Natural killer cell (primary cell): ENCODE measurements around the gene TANGO6. TPM values are rescaled to one million over a fixed set of nuclear protein-coding genes. Genes with fewer than 3 reads are reported as not detected.
A peak's percentile ranks its signal among the peaks of the same experiment; 100 is the strongest.

Source experiments
- ATAC-seq, 3 donors: fragments of 150-1000 bp in 2 of 3; fragments of 200-7000 bp in 1 of 3; cut with Tn5 transposase; 1 replicate in 1 of 3; 2 replicates in 2 of 3; pipeline ENCODE4 v1.10.0; 2021; ENCODE audit warnings: mild to moderate bottlenecking in 2 of 3, moderate library complexity in 2 of 3
- DNase-seq, 2 donors: peaks; one replicate each; pipeline versions ENCODE4 v3.0.0 to v3.0.0-alpha.2; 2013 to 2021; ENCODE audit warnings: mixed read lengths in 1 of 2
- H3K27ac ChIP-seq: one replicate; pipeline ENCODE4 v1.5.1; 2013; ENCODE audit warnings: mild to moderate bottlenecking, low read length
- H3K27me3 ChIP-seq: one replicate; pipeline ENCODE4 v1.6.1; 2013; ENCODE audit warnings: low read length; ENCODE audit not compliant: control insufficient read depth, insufficient read depth
- H3K36me3 ChIP-seq: one replicate; pipeline ENCODE4 v1.6.1; 2013; ENCODE audit warnings: low read length; ENCODE audit not compliant: control insufficient read depth, insufficient read depth
- H3K4me1 ChIP-seq: one replicate; pipeline ENCODE4 v1.6.1; 2013; ENCODE audit warnings: low read length; ENCODE audit not compliant: control insufficient read depth, insufficient read depth
- H3K4me3 ChIP-seq: one replicate; pipeline ENCODE4 v1.5.1; 2013; ENCODE audit warnings: low read length
- H3K9me3 ChIP-seq: one replicate; pipeline ENCODE4 v1.6.1; 2013; ENCODE audit warnings: low read length; ENCODE audit not compliant: control insufficient read depth, insufficient read depth
- H3K27ac Mint-ChIP-seq, 2 donors: one replicate each; pipeline ENCODE4 v1.8.0; 2022; ENCODE audit warnings: mild to moderate bottlenecking in 2 of 2, mixed read lengths in 2 of 2, moderate library complexity in 1 of 2
- H3K27me3 Mint-ChIP-seq, 2 donors: one replicate each; pipeline ENCODE4 v1.8.0; 2022; ENCODE audit warnings: low read depth in 2 of 2, mixed read lengths in 2 of 2
- H3K36me3 Mint-ChIP-seq: one replicate; pipeline ENCODE4 v1.8.0; 2022; ENCODE audit warnings: mixed read lengths
- H3K4me1 Mint-ChIP-seq, 2 donors: one replicate each; pipeline ENCODE4 v1.8.0; 2022; ENCODE audit warnings: mixed read lengths in 2 of 2
- H3K4me3 Mint-ChIP-seq: one replicate; pipeline ENCODE4 v1.8.0; 2022; ENCODE audit warnings: mild to moderate bottlenecking, moderate library complexity, mixed read lengths
- H3K9me3 Mint-ChIP-seq, 2 donors: one replicate each; pipeline ENCODE4 v1.8.0; 2022; ENCODE audit warnings: mixed read lengths in 2 of 2
- WGBS: methylation state at CpG from one replicate; pipeline ENCODE4 v1.1.7; 2013; ENCODE audit warnings: missing lambda C conversion rate; ENCODE audit not compliant: insufficient coverage; 5-methylcytosine and 5-hydroxymethylcytosine counted together
- intact Hi-C: fragments of 100-400 bp; cut with micrococcal nuclease; formaldehyde crosslinking; loops from one replicate; pipeline ENCODE4 v1.14.2; 2022
- total RNA-seq, 4 donors: library from RNA; stranded (reverse); fragments of 120-200 nt in 1 of 4; gene quantifications; one replicate each; pipeline versions ENCODE4 v1.2.3 to v1.2.4, GENCODE V29; 2013 to 2022
- TF ChIP-seq, protein P1 (sequence below): fragments of 200-600 bp; IDR thresholded peaks from one replicate; pipeline ENCODE4 v1.8.0; 2022; ENCODE audit warnings: antibody characterized with exemption

TANGO6 gene
- total RNA-seq, 3 donors from 2014 or later (not counting 1 experiment from before 2014, with no cell fraction given): 21.2 to 27.3 (median 23.9) TPM

DNA sequence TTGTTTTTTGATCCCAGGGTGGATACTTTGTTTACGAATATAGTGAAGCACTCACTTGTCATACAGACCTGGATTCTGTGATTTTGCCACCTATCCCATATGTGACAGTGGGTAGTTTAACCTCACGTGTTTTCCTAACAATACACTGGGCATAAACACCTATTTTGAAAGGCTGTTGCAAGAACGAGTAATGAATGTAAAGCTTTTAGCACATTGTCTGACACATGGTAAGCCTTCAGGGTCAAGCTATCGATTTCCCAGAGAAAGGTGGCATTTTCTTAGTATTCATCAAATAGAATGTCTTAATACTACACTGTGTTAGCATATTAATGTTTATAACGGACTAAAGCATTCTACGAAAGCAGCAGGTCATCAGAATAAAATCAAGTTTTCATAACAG lies 287.1 kb downstream of the TANGO6 start:
- TF ChIP-seq, protein P1, sequence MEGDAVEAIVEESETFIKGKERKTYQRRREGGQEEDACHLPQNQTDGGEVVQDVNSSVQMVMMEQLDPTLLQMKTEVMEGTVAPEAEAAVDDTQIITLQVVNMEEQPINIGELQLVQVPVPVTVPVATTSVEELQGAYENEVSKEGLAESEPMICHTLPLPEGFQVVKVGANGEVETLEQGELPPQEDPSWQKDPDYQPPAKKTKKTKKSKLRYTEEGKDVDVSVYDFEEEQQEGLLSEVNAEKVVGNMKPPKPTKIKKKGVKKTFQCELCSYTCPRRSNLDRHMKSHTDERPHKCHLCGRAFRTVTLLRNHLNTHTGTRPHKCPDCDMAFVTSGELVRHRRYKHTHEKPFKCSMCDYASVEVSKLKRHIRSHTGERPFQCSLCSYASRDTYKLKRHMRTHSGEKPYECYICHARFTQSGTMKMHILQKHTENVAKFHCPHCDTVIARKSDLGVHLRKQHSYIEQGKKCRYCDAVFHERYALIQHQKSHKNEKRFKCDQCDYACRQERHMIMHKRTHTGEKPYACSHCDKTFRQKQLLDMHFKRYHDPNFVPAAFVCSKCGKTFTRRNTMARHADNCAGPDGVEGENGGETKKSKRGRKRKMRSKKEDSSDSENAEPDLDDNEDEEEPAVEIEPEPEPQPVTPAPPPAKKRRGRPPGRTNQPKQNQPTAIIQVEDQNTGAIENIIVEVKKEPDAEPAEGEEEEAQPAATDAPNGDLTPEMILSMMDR: no peak
- Histone ChIP-seq H3K27me3 (no peaks in the 10 kb centered on the region), H3K36me3 (no peaks in the 10 kb centered on the region), H3K27ac (peak overlapping the region; percentile 82), H3K4me3 (no peak overlapping the region), H3K4me1 (peaks cover 12% of the 10 kb centered on the region), H3K9me3 (no peaks in the 10 kb centered on the region)
- intact Hi-C loops: no loop called here
- no peak for ATAC-seq
- H3K36me3 Mint-ChIP-seq: no peaks in the 10 kb centered on the region
- H3K9me3 Mint-ChIP-seq: no peaks in the 10 kb centered on the region
- H3K27me3 Mint-ChIP-seq: no peaks in the 10 kb centered on the region
- peak overlapping the region; percentile 94 for H3K4me3 Mint-ChIP-seq
- H3K4me1 Mint-ChIP-seq: peaks cover 47 to 54% of the 10 kb centered on the region in 2 donors
- peak overlapping the region; percentile 80 to 93 for H3K27ac Mint-ChIP-seq
- no peak for DNase-seq
- WGBS: 71% methylated on average over 4 of the region's 6 CpGs

DNA sequence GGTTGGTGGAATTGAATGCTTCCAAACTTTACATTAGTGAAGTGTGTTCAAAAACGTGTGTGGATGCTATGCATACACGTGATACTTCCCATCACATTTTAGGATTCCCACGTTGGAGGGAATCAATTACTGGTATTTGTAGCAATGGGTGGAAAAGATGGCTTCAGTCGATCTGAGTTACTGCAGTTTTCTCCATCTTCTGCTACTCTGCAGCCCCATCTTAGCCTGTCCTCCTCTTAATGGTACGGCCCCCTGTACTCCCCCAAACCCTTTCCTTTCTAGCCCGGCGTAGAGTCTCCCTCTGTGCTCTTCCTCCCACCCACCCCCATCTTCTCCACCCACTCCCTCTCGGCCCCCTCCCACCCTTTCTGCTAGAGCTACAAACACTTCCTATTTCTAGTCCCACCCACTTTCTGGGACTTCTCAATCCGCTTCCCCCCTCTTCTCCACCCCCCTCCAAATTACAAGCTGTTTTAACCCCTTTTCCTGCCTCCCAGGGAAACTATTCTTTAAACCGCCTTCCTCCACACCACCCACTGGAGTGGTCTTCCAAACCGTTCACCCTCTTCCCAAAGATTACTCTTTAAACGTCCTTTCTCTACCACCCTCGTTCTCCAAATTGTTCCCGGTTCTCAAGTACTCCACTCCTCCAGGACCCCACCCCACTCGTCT lies 288.0 kb downstream of the TANGO6 start:
- no peaks in the 10 kb centered on the region for H3K9me3 Mint-ChIP-seq
- H3K4me1 Mint-ChIP-seq: peaks cover 43 to 48% of the 10 kb centered on the region in 2 donors
- Histone ChIP-seq H3K4me1 (peaks cover 12% of the 10 kb centered on the region), H3K4me3 (peak overlapping the region; percentile 86), H3K27me3 (no peaks in the 10 kb centered on the region), H3K9me3 (no peaks in the 10 kb centered on the region), H3K36me3 (no peaks in the 10 kb centered on the region), H3K27ac (peak overlapping the region; percentile 82)
- DNase-seq: peak in 1 of 2 donors; percentile 53
- no peak for ATAC-seq
- H3K27ac Mint-ChIP-seq: peak overlapping the region; percentile 80 to 93
- no peaks in the 10 kb centered on the region for H3K27me3 Mint-ChIP-seq
- peak overlapping the region; percentile 94 for H3K4me3 Mint-ChIP-seq
- WGBS: 3% methylated on average over 13 of the region's 15 CpGs
- intact Hi-C loops: no loop called here
- TF ChIP-seq, protein P1: no peak
- H3K36me3 Mint-ChIP-seq: no peaks in the 10 kb centered on the region

DNA sequence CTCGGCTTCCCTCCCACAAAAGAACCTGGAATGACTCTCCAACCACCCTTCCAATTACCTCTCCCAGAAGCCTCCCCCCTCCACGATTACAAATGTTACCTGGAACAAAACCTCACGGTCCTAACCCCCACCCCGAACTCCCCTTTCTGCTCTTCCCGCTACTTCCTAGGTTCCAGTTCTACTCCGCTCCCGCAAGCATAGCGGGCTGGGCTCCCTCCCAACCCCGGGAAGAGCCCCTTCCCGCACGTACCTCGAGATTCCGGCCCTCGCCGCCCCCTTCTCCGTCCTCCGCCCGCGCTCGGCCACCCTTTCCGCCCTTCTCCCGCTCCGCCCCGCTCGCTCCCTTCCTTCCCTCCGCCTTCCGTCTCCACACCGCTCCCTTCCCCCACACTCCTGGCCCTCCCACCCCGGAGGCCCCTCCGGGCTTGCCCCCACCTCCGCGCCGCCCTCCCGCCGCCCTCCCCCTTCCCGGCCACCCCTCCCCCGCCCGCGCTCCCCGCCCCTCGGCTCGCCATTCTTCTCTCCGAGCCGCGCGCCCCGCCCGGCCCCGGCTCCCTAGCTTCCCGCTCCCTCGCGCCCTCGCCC lies 288.6 kb downstream of the TANGO6 start:
- H3K27ac Mint-ChIP-seq: peak overlapping the region; percentile 80 to 93
- H3K4me3 ChIP-seq: peak overlapping the region; percentile 86

More for the DNA sequence above, 288.6 kb downstream of the TANGO6 start:
- DNase-seq (peak in 1 of 2 donors; percentile 77), ATAC-seq (peak; percentile 57 to 77 (median 62))
- H3K4me3 Mint-ChIP-seq: peak overlapping the region; percentile 94
- H3K4me1 Mint-ChIP-seq: peaks cover 48% of the 10 kb centered on the region in 2 donors
- Histone ChIP-seq H3K36me3 (peaks cover 5% of the 10 kb centered on the region), H3K27me3 (no peaks in the 10 kb centered on the region), H3K9me3 (no peaks in the 10 kb centered on the region), H3K27ac (peak overlapping the region; percentile 82), H3K4me1 (peaks cover 12% of the 10 kb centered on the region)
- no peaks in the 10 kb centered on the region for H3K9me3 Mint-ChIP-seq
- intact Hi-C loops: no loop called here
- TF ChIP-seq, protein P1: no peak
- WGBS: 0% methylated on average over 43 of the region's 53 CpGs
- H3K36me3 Mint-ChIP-seq: no peaks in the 10 kb centered on the region
- H3K27me3 Mint-ChIP-seq: no peaks in the 10 kb centered on the region
